SK-N-SH (cell line): ENCODE data around the gene ZNF469. TPM values are rescaled to one million over a fixed set of nuclear protein-coding genes. Genes with fewer than 3 reads are reported as not detected.

Experiments used
- CTCF ChIA-PET: fragments of 300-600, 350-600 bp; formaldehyde crosslinking; extraction: SDS; loops from one replicate; lab custom pipeline; 2021; lab: Yijun Ruan, JAX
- POLR2A ChIA-PET: fragments of 350-600 bp; sonication (Branson Sonifier 250); formaldehyde crosslinking; extraction: SDS; loops from one replicate; lab custom pipeline; 2020; ENCODE audit warnings: antibody characterized with exemption, inconsistent platforms; lab: Yijun Ruan, JAX
- DNase-seq: peaks from one replicate; pipeline ENCODE4 v3.0.0; 2012
- H2AFZ ChIP-seq: fragments of 200-600 bp; sonication (generic); 2 replicates; pipeline ENCODE4 v1.8.1; 2016; ENCODE audit warnings: antibody characterized with exemption, mild to moderate bottlenecking, low read depth
- H3F3A ChIP-seq: fragments of 200-600 bp; sonication (generic); replicated peaks from 2 replicates; pipeline ENCODE3; 2016; ENCODE audit warnings: antibody characterized with exemption, mild to moderate bottlenecking; ENCODE audit not compliant: insufficient read depth
- H3K27ac ChIP-seq, 2 experiments: fragments of 200-500 bp in 1 of 2; fragments of 200-600 bp in 1 of 2; sonication (Bioruptor generic) in 1 of 2; sonication (generic), shearing (Covaris generic) in 1 of 2; 2 replicates each; pipeline versions ENCODE4 v1.5.1 to v1.6.1; 2014 to 2016; ENCODE audit warnings: low read depth in 2 of 2, inconsistent platforms in 1 of 2, low read length in 1 of 2, mild to moderate bottlenecking in 1 of 2, mixed read lengths in 1 of 2
- H3K27me3 ChIP-seq: fragments of 200-600 bp; sonication (generic), shearing (Covaris generic); 2 replicates; pipeline ENCODE4 v1.6.1; 2016; ENCODE audit warnings: mixed run types; ENCODE audit not compliant: insufficient read depth
- H3K36me3 ChIP-seq, 2 experiments: fragments of 200-500 bp in 1 of 2; fragments of 200-600 bp in 1 of 2; sonication (Bioruptor generic) in 1 of 2; sonication (generic) in 1 of 2; replicated peaks in 1 of 2; 2 replicates each; pipeline versions ENCODE3 to v1.5.1; 2014 to 2016; ENCODE audit warnings: low read length in 1 of 2, mild to moderate bottlenecking in 1 of 2; ENCODE audit not compliant: insufficient read depth in 2 of 2, control insufficient read depth in 1 of 2
- H3K4me1 ChIP-seq, 2 experiments: fragments of 200-500 bp in 1 of 2; fragments of 200-600 bp in 1 of 2; sonication (Bioruptor generic) in 1 of 2; sonication (generic), shearing (Covaris generic) in 1 of 2; 2 replicates each; pipeline versions ENCODE4 v1.5.1 to v1.6.1; 2014 to 2016; ENCODE audit warnings: low read depth in 1 of 2, low read length in 1 of 2, mixed run types in 1 of 2; ENCODE audit not compliant: insufficient read depth in 2 of 2, control insufficient read depth in 1 of 2
- H3K4me2 ChIP-seq: fragments of 200-600 bp; sonication (generic), shearing (Covaris generic); 2 replicates; pipeline ENCODE4 v1.6.1; 2017; ENCODE audit warnings: mixed run types
- H3K4me3 ChIP-seq, 2 experiments: fragments of 200-500 bp in 1 of 2; fragments of 200-600 bp in 1 of 2; sonication (Bioruptor generic) in 1 of 2; sonication (generic), shearing (Covaris generic) in 1 of 2; 2 replicates each; pipeline versions ENCODE4 v1.5.1 to v1.8.1; 2014 to 2016; ENCODE audit warnings: low read depth in 2 of 2, inconsistent platforms in 1 of 2, low read length in 1 of 2, mild to moderate bottlenecking in 1 of 2, mixed read lengths in 1 of 2, moderate library complexity in 1 of 2
- H3K79me2 ChIP-seq: fragments of 200-600 bp; sonication (generic); 2 replicates; pipeline ENCODE4 v1.8.1; 2017; ENCODE audit warnings: mild to moderate bottlenecking; ENCODE audit not compliant: insufficient read depth
- H3K9ac ChIP-seq: fragments of 200-600 bp; sonication (generic); 2 replicates; pipeline ENCODE4 v1.6.1; 2017; ENCODE audit warnings: mixed run types
- H3K9me2 ChIP-seq: fragments of 200-600 bp; sonication (generic); 2 replicates; pipeline ENCODE4 v1.6.1; 2017; ENCODE audit warnings: mixed run types
- H3K9me3 ChIP-seq: fragments of 200-600 bp; sonication (generic); 2 replicates; pipeline ENCODE4 v1.6.1; 2017; ENCODE audit warnings: mixed run types, mild to moderate bottlenecking, moderate library complexity
- H4K20me1 ChIP-seq: fragments of 200-600 bp; sonication (generic); 2 replicates; pipeline ENCODE4 v1.6.1; 2017; ENCODE audit warnings: mild to moderate bottlenecking, mixed run types; ENCODE audit not compliant: insufficient read depth
- CHD2 ChIP-seq: fragments of 150-350 bp; IDR thresholded peaks from 2 replicates; pipeline ENCODE4 v1.6.1; 2018; ENCODE audit warnings: low read length; ENCODE audit not compliant: partially characterized antibody
- EZH2phosphoT487 ChIP-seq: fragments of 200-600 bp; sonication (generic); IDR thresholded peaks from 2 replicates; pipeline ENCODE4 v1.6.1; 2017; ENCODE audit warnings: low read depth, mixed run types, mild to moderate bottlenecking, antibody characterized with exemption, moderate library complexity, borderline replicate concordance
- FOSL2 ChIP-seq: IDR thresholded peaks from 2 replicates; pipeline ENCODE4 v1.4.0; 2012; ENCODE audit warnings: low read depth, mild to moderate bottlenecking, moderate library complexity, borderline replicate concordance
- FOXJ3 ChIP-seq: sonication (generic); formaldehyde crosslinking; IDR thresholded peaks from 2 replicates; pipeline ENCODE4 v1.5.1; 2020; ENCODE audit warnings: mild to moderate bottlenecking, missing genetic modification reagents
- FOXM1 ChIP-seq: IDR thresholded peaks from 2 replicates; pipeline ENCODE4 v1.4.0; 2012; ENCODE audit warnings: low read depth, mild to moderate bottlenecking
- GABPA ChIP-seq: IDR thresholded peaks from 2 replicates; pipeline ENCODE4 v1.4.0; 2012; ENCODE audit warnings: low read depth, mild to moderate bottlenecking
- GATA2 ChIP-seq: sonication (generic); formaldehyde crosslinking; IDR thresholded peaks from 2 replicates; pipeline ENCODE4 v1.5.0; 2020; ENCODE audit warnings: mild to moderate bottlenecking, missing genetic modification reagents
- POLR2AphosphoS5 ChIP-seq: IDR thresholded peaks from 2 replicates; pipeline ENCODE4 v1.6.1; 2012; ENCODE audit warnings: low read depth, low read length
- RAD21 ChIP-seq: IDR thresholded peaks from 2 replicates; pipeline ENCODE4 v1.6.1; 2012; ENCODE audit warnings: mild to moderate bottlenecking, low read length
- RFX5 ChIP-seq: IDR thresholded peaks from 2 replicates; pipeline ENCODE4 v1.6.1; 2012; ENCODE audit warnings: mild to moderate bottlenecking, improper control_type of control experiment, low read length
- RXRA ChIP-seq: IDR thresholded peaks from 2 replicates; pipeline ENCODE4 v1.4.0; 2012; ENCODE audit warnings: low read depth, mild to moderate bottlenecking, borderline replicate concordance
- SMC3 ChIP-seq: IDR thresholded peaks from 2 replicates; pipeline ENCODE4 v1.6.1; 2012; ENCODE audit warnings: low read depth, low read length, improper control_type of control experiment
- TEAD4 ChIP-seq: IDR thresholded peaks from 2 replicates; pipeline ENCODE4 v1.4.0; 2012; ENCODE audit warnings: mild to moderate bottlenecking, borderline replicate concordance; ENCODE audit not compliant: insufficient read depth
- YY1 ChIP-seq: IDR thresholded peaks from 2 replicates; pipeline ENCODE4 v1.4.0; 2012; ENCODE audit warnings: low read depth, mild to moderate bottlenecking
- WGBS: methylation state at CpG from one replicate; pipeline ENCODE4 v1.1.6; 2017; ENCODE audit warnings: low lambda C conversion rate; 5-methylcytosine and 5-hydroxymethylcytosine counted together
- polyA plus RNA-seq, 3 experiments: library from polyadenylated mRNA; depleted of rRNA; stranded (reverse); fragments of >200 nt; gene quantifications; 2 replicates each; pipeline ENCODE4 v1.2.3, GENCODE V29; 2012
- TF ChIP-seq, protein P1 (sequence below): fragments of 200-600 bp; sonication (generic); IDR thresholded peaks from 2 replicates; pipeline ENCODE4 v1.6.1; 2017; ENCODE audit warnings: antibody characterized with exemption, mild to moderate bottlenecking, moderate library complexity
- TF ChIP-seq, protein P2 (sequence below): IDR thresholded peaks from 2 replicates; pipeline ENCODE4; 2012
- TF ChIP-seq, protein P3 (sequence below): IDR thresholded peaks from 2 replicates; pipeline ENCODE4 v1.6.1; 2012; ENCODE audit warnings: mild to moderate bottlenecking, low read depth, low read length, moderate library complexity
- TF ChIP-seq, protein P4 (sequence below): IDR thresholded peaks from 2 replicates; pipeline ENCODE4 v1.4.0; 2012; ENCODE audit warnings: low read depth, borderline replicate concordance
- TF ChIP-seq, protein P5 (sequence below): fragments of 150-350 bp; IDR thresholded peaks from 2 replicates; pipeline ENCODE4 v1.6.1; 2016; ENCODE audit warnings: mild to moderate bottlenecking, low read depth, low read length
- TF ChIP-seq, protein P6 (sequence below): IDR thresholded peaks from 2 replicates; pipeline ENCODE4 v1.4.0; 2012; ENCODE audit warnings: low read depth

ZNF469 gene
- polyA plus RNA-seq, 1 of the 3 experiments (the other 2 are of a cell fraction) = 0.56 TPM

DNA sequence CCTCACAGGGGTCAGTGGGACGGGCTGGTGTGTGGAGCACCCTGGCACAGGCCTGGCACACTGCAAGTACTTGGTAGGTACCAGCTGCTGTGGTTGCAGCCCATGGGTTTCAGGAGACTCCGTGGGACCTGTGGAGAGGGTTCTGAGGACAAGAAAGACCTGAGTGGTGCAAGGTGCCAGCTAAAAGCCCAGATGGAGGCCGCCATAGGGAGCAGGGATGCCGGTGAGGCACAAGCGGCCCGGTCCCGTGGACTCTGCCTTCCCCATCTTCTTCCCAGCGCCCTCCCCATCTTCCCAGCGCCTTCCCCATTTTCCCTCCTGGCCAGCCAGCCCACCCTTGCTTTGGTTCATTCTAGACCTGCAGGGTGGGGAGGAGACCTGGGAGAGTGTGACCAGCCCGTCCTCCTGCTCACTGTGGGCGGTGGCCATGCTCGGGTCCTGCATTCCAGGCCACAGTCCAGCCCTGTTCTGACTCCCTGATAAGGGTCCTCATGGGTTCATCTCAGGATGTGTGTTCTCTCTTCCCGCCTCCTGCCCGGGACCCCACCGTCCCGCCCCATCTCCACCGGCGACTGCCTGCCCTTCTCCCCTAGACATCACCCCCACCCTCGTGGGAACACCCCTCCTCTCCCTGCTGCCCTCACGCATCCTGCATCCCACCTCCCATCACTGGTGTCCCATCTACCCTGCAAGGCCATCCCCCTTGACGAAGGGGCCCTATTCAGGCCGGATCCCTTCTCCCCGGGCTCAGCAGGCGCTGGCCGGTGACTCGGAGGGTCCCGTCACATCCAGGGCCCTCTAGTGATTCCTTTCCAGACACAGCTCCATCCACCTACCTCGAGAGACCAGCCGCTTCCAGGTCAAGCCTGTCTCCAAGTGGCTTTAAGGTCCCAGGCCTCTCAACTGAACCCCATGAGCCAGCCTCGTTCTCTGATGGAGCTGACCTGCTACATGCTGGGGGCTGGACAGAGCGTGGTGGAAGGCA, 3.4 kb downstream of the ZNF469 start:
- no peak overlapping the region for H3K27ac ChIP-seq
- H3K36me3 ChIP-seq = peaks cover 0 to 3% of the 10 kb centered on the region in 2 experiments
- H3K4me3 ChIP-seq = no peak overlapping the region
- no peaks in the 10 kb centered on the region for H3K9me3 ChIP-seq
- H2AFZ ChIP-seq = no peak overlapping the region
- 93% methylated on average over 26 of the region's 31 CpGs for WGBS
- CTCF ChIA-PET = interaction anchor here (1.2 to 2.1 kb wide), 2 partner anchors 21 to 52 kb away, joined by 4 to 7 read pairs; no protein-coding TSS in a partner anchor
- H4K20me1 ChIP-seq = peaks cover 11% of the 10 kb centered on the region; the same call in 1 of the 2 replicates
- H3K4me2 ChIP-seq = no peak overlapping the region
- H3F3A ChIP-seq = no peaks in the 10 kb centered on the region
- H3K27me3 ChIP-seq = no peaks in the 10 kb centered on the region
- H3K79me2 ChIP-seq = peaks cover 62% of the 10 kb centered on the region
- no peaks in the 10 kb centered on the region for H3K9me2 ChIP-seq
- TF ChIP-seq GABPA = no peak
- TF ChIP-seq, protein P1, sequence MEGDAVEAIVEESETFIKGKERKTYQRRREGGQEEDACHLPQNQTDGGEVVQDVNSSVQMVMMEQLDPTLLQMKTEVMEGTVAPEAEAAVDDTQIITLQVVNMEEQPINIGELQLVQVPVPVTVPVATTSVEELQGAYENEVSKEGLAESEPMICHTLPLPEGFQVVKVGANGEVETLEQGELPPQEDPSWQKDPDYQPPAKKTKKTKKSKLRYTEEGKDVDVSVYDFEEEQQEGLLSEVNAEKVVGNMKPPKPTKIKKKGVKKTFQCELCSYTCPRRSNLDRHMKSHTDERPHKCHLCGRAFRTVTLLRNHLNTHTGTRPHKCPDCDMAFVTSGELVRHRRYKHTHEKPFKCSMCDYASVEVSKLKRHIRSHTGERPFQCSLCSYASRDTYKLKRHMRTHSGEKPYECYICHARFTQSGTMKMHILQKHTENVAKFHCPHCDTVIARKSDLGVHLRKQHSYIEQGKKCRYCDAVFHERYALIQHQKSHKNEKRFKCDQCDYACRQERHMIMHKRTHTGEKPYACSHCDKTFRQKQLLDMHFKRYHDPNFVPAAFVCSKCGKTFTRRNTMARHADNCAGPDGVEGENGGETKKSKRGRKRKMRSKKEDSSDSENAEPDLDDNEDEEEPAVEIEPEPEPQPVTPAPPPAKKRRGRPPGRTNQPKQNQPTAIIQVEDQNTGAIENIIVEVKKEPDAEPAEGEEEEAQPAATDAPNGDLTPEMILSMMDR = no peak
- TF ChIP-seq, protein P2, sequence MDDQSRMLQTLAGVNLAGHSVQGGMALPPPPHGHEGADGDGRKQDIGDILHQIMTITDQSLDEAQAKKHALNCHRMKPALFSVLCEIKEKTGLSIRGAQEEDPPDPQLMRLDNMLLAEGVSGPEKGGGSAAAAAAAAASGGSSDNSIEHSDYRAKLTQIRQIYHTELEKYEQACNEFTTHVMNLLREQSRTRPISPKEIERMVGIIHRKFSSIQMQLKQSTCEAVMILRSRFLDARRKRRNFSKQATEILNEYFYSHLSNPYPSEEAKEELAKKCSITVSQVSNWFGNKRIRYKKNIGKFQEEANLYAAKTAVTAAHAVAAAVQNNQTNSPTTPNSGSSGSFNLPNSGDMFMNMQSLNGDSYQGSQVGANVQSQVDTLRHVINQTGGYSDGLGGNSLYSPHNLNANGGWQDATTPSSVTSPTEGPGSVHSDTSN = no peak
- no peak for TF ChIP-seq SMC3
- TF ChIP-seq CHD2 = no peak
- TF ChIP-seq, protein P3, sequence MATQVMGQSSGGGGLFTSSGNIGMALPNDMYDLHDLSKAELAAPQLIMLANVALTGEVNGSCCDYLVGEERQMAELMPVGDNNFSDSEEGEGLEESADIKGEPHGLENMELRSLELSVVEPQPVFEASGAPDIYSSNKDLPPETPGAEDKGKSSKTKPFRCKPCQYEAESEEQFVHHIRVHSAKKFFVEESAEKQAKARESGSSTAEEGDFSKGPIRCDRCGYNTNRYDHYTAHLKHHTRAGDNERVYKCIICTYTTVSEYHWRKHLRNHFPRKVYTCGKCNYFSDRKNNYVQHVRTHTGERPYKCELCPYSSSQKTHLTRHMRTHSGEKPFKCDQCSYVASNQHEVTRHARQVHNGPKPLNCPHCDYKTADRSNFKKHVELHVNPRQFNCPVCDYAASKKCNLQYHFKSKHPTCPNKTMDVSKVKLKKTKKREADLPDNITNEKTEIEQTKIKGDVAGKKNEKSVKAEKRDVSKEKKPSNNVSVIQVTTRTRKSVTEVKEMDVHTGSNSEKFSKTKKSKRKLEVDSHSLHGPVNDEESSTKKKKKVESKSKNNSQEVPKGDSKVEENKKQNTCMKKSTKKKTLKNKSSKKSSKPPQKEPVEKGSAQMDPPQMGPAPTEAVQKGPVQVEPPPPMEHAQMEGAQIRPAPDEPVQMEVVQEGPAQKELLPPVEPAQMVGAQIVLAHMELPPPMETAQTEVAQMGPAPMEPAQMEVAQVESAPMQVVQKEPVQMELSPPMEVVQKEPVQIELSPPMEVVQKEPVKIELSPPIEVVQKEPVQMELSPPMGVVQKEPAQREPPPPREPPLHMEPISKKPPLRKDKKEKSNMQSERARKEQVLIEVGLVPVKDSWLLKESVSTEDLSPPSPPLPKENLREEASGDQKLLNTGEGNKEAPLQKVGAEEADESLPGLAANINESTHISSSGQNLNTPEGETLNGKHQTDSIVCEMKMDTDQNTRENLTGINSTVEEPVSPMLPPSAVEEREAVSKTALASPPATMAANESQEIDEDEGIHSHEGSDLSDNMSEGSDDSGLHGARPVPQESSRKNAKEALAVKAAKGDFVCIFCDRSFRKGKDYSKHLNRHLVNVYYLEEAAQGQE = no peak
- no peak for TF ChIP-seq RAD21
- TF ChIP-seq FOXM1 = no peak
- TF ChIP-seq POLR2AphosphoS5 = no peak
- no peak for TF ChIP-seq RXRA
- TF ChIP-seq, protein P4, sequence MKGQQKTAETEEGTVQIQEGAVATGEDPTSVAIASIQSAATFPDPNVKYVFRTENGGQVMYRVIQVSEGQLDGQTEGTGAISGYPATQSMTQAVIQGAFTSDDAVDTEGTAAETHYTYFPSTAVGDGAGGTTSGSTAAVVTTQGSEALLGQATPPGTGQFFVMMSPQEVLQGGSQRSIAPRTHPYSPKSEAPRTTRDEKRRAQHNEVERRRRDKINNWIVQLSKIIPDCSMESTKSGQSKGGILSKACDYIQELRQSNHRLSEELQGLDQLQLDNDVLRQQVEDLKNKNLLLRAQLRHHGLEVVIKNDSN = no peak
- TF ChIP-seq RFX5 = no peak
- TF ChIP-seq FOSL2 = no peak
- TF ChIP-seq, protein P5, sequence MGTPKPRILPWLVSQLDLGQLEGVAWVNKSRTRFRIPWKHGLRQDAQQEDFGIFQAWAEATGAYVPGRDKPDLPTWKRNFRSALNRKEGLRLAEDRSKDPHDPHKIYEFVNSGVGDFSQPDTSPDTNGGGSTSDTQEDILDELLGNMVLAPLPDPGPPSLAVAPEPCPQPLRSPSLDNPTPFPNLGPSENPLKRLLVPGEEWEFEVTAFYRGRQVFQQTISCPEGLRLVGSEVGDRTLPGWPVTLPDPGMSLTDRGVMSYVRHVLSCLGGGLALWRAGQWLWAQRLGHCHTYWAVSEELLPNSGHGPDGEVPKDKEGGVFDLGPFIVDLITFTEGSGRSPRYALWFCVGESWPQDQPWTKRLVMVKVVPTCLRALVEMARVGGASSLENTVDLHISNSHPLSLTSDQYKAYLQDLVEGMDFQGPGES = no peak
- TF ChIP-seq TEAD4 = no peak
- TF ChIP-seq GATA2 = no peak
- no peak for TF ChIP-seq FOXJ3 (CRISPR knock-in tag)
- TF ChIP-seq, protein P6, sequence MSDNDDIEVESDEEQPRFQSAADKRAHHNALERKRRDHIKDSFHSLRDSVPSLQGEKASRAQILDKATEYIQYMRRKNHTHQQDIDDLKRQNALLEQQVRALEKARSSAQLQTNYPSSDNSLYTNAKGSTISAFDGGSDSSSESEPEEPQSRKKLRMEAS = no peak
- TF ChIP-seq EZH2phosphoT487 = no peak
- TF ChIP-seq YY1 = no peak
- TF ChIP-seq, all 33 proteins: peak for 0
- POLR2A ChIA-PET = interaction anchor here (0.6 kb wide), 1 partner anchor 15 kb away, joined by 4 read pairs; no protein-coding TSS in a partner anchor
- Histone ChIP-seq H3K9ac (no peak overlapping the region), H3K4me1 (peaks cover 0 to 18% of the 10 kb centered on the region in 2 experiments; a peak in 1 of 4 replicates)
- no peak for DNase-seq
